GM21529 (cell line): ENCODE data around the gene PIWIL1.

Experiments
- ATAC-seq: cut with Tn5 transposase; IDR thresholded peaks from one replicate; pipeline ENCODE4 v1.9.1; 2021; ENCODE audit not compliant: unreplicated experiment

PIWIL1 gene

DNA sequence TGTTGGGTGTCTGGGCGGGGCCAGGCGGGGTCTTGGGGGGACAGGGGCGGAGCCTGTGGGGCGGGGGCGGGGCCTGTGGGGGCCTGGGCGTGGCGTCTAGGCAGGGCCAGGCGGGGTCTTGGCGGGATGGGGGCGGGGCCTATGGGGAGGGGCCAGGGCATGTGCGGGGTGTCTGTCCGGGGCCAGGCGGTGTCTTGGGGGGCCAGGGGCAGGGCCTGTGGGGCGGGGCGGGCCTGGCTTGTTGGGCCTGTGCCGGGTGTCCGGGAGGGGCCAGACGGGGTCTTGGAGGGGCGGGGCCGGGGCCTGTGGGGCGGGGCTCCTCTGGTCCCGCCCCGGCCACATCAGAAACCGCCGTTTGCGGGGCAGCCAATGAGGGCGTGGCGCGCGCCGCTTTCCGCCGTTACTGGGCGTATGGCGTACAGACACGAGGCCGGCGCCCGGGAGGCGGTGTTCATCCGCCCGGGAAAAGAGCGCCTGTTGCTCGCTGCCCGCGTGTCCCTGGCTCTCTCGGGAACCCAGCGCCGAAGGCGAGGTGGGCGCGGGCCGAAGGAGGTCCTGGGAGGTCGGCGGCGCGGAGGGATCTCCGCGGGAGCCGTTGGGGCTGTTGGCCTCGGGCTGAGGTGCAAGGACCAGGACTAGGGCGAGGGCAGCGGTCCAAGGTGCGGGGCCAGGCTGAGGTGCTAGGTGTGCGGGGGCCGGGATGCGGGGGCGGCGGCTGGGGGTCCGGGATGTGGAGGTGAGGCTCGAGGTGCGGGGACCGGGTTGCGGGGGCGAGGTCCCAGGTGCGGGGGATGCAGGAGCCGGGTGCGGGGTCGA, at the start of gene PIWIL1:
PIWIL1 (plus strand) TSS at position 400 of the 816 bp plus-strand sequence. CDS start 4,705 bp downstream, outside the sequence.
- ATAC-seq, result no peak

GRCh38 chr12:130288206-130288605, 49.5 kb upstream of the PIWIL1 start:
- no peak for ATAC-seq

- no peak for ATAC-seq
Measured at GRCh38 chr12:130288691-130289090, 49.0 kb upstream of the PIWIL1 start.

DNA sequence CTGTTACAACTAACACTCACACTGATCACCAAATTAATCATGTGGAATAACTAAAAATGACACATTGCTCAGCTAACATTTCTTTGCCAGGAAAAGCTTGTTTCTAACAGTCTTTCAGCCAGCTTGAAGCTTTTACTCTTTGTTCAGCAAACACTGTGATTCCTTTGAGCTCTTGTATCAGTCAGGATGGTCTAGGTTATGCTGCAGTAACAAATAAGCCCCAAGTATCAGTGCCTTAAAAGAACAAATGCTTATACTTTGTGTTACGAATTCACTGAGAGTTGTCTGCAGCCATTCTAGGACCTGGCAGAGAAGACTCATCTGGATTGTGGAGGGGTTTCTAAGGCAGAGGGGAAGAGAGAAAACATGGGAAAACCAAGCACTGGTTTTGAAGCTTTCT, 47.6 kb upstream of the PIWIL1 start:
- ATAC-seq, result no peak

- no peak for ATAC-seq
Measured at GRCh38 chr12:130298322-130299021, 39.2 kb upstream of the PIWIL1 start.

DNA sequence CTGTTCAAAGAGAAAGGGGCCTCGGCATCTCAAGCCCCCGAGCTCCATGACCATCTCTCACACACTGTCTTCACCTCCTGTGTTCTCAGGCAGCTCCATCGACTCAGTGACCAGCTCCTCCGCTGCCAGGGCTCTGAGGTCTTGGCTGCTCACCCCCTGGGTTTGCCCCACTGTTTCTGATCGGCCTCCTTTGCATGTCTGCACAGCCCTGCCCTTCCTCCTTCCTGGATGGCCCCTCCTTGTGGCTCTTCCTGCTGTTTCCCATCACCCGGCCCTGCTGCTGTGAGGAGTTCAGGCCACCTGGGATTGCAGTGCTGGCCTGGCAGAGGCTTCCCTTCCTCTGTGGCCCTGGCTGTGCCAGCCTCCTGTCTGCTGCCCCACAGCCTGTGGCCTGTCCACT, 38.1 kb upstream of the PIWIL1 start:
- ATAC-seq, result no peak

GRCh38 chr12:130300090-130300489, 37.6 kb upstream of the PIWIL1 start:
- no peak for ATAC-seq

GRCh38 chr12:130300737-130301535, 36.8 kb upstream of the PIWIL1 start:
- ATAC-seq, result no peak

DNA sequence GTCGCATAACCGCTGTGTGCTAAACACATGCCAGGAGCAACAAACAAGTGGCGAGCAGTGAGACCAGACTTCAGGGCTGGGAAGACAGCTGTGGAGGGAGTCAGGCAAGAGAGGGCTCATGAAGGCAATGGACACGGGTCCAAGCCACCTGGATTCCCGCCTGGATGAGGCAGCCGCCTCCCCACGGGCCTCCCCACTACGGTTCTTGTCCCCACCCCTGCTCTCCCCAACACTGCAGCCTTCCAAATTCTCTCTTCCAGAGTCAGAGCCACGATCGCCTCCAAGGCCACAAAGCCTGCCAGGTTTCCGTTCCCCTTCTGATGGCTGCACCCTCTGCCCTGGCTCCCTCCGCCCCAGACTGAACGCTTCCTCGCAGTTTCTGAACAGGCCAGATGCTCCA, 36.1 kb upstream of the PIWIL1 start:
- no peak for ATAC-seq

- ATAC-seq, result no peak
Measured at GRCh38 chr12:130303781-130304180, 33.9 kb upstream of the PIWIL1 start.

GRCh38 chr12:130307859-130308258, 29.8 kb upstream of the PIWIL1 start:
- ATAC-seq, result no peak

- no peak for ATAC-seq
Measured at GRCh38 chr12:130308393-130308792, 29.3 kb upstream of the PIWIL1 start.

- no peak for ATAC-seq
Measured at GRCh38 chr12:130316251-130316650, 21.4 kb upstream of the PIWIL1 start.

DNA sequence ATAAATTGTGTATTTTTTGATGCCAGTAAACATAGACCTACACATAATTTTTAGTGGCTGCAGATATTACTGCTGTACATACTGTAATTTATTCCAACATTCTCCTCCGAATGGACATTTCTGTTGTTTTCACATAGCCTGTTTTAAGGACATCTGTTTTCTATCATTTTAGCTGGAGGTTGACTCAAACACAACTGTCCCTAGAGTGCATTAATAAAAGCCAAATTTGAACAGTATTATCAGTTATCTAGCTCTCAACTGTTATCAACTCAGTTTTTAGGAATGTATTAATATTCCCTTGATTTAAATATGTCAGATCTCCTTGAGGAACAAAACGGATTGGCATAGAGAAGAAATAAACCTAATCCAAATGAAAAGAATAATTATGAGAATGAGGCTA, 17.2 kb upstream of the PIWIL1 start:
- ATAC-seq, result no peak

DNA sequence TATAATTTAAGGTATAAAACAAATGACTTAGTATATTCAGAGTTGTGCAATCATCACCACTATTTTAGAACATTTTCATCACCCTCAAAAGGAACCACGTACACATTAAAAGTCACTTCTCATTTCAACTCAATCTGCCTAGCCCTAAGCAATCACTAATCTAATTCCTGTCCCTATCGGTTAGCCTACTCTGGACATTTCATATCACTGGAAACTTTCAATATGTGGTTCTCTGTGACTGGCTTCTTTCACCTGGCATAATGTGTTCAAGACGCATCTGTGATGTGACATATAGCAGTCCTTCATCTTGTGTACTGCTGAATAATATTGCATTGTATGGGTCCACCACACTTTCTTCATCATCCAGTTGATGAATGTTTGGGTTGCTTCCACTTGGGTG, 15.4 kb upstream of the PIWIL1 start:
- ATAC-seq, result no peak

DNA sequence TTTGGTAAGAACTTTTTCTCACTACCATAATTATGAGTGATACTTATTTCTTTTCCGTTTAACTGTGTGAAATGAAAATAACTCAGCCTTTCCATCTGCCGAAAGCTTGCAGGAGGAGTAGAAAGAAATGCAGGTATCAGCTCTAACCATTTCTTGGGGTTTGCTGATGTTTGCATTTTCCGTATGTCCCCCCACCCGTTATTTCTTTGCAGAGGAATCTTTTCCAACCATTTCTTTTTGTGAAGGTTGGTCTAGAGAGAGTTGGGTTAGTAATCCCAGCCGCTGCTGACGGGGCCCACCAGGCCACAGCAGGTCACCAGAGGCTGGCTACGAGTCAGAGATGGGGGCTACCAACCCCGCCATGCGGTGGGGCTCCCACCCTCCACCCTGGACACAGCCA, 7.0 kb upstream of the PIWIL1 start:
- no peak for ATAC-seq

DNA sequence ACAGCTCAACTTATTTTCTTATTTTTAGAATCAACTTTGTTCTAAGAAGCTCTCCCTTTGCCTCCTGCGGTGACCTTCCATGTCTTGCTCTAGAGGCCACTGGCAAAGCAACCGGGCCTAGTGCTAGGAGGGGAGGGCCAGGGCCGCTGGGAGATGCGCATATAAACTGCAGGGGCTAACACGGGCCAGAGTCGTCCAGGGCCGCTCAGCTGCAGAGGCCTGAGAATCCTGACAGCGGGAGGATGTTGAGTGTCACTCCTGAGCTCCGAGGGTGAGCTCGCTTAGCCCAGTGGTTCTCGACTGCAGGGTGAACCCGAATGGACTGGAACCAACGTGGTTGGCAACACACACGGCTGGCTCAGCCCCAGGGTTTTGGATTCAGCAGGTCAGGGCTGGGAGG, 6.5 kb upstream of the PIWIL1 start:
- no peak for ATAC-seq

GRCh38 chr12:130333341-130333740, 4.3 kb upstream of the PIWIL1 start:
- no peak for ATAC-seq

DNA sequence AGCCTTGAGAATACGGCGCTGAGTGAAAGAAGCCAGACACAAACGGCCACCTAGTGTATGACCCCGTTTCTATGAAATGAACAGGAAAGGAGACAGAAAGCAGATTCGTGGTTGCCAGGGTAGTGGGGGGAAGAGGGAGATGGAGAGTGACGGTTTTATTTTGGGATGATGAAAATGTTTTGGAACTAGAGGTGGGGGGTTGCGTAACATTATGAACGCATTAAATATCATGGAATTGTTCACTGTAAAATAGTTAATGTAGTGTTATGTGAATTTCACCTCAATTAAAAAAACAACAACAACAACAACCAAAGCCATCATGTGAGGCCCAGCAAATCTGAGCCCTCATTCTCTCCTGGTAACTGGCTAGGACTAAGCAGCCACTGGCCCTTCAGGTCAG, 3.3 kb upstream of the PIWIL1 start:
- no peak for ATAC-seq

- ATAC-seq, result no peak
Measured at GRCh38 chr12:130334937-130335336, 2.8 kb upstream of the PIWIL1 start.

GRCh38 chr12:130335517-130336392, 1.9 kb upstream of the PIWIL1 start:
- no peak for ATAC-seq
